HG03108 (cell line): Measurements from ENCODE around the gene SCGB3A1.

ENCODE experiments used
- ATAC-seq: cut with Tn5 transposase; IDR thresholded peaks from one replicate; pipeline ENCODE4 v1.9.1; 2021; ENCODE audit warnings: moderate library complexity; ENCODE audit not compliant: unreplicated experiment

SCGB3A1 gene

GRCh38 chr5:180606215-180606785, 15.0 kb upstream of the SCGB3A1 start:
- no peak for ATAC-seq

- no peak for ATAC-seq
Measured at GRCh38 chr5:180605554-180606214, 14.4 kb upstream of the SCGB3A1 start.

- ATAC-seq = no peak
Measured at GRCh38 chr5:180604271-180604670, 13.0 kb upstream of the SCGB3A1 start.

- ATAC-seq = no peak
Measured at GRCh38 chr5:180603076-180603594, 11.8 kb upstream of the SCGB3A1 start.

- ATAC-seq = no peak
Measured at GRCh38 chr5:180602481-180603075, 11.3 kb upstream of the SCGB3A1 start.

- ATAC-seq = no peak
Measured at GRCh38 chr5:180601591-180602480, 10.5 kb upstream of the SCGB3A1 start.

GRCh38 chr5:180600554-180601041, 9.3 kb upstream of the SCGB3A1 start:
- no peak for ATAC-seq

- ATAC-seq = no peak
Measured at GRCh38 chr5:180599981-180600553, 8.8 kb upstream of the SCGB3A1 start.

GRCh38 chr5:180599590-180599914, 8.3 kb upstream of the SCGB3A1 start:
- no peak for ATAC-seq

- no peak for ATAC-seq
Measured at GRCh38 chr5:180598797-180599589, 7.7 kb upstream of the SCGB3A1 start.

GRCh38 chr5:180598316-180598701, 7.0 kb upstream of the SCGB3A1 start:
- ATAC-seq = no peak

- no peak for ATAC-seq
Measured at GRCh38 chr5:180596668-180597231, 5.5 kb upstream of the SCGB3A1 start.

GRCh38 chr5:180596115-180596667, 4.9 kb upstream of the SCGB3A1 start:
- ATAC-seq = no peak

- ATAC-seq = no peak
Measured at GRCh38 chr5:180595381-180596114, 4.2 kb upstream of the SCGB3A1 start.

GRCh38 chr5:180595046-180595379, 3.7 kb upstream of the SCGB3A1 start:
- ATAC-seq = no peak

GRCh38 chr5:180594311-180595045, 3.2 kb upstream of the SCGB3A1 start:
- ATAC-seq = no peak

GRCh38 chr5:180593446-180594206, 2.3 kb upstream of the SCGB3A1 start:
- no peak for ATAC-seq

- ATAC-seq = no peak
Measured at GRCh38 chr5:180592176-180592575, 877 bp upstream of the SCGB3A1 start.
